Esophagus muscularis mucosa (tissue), 3 donors: Measurements from ENCODE around the gene ZNRF4.

Source experiments
- POLR2A ChIP-seq: fragments of 450-650 bp; IDR thresholded peaks from one replicate; pipeline ENCODE4 v1.6.1; 2017; ENCODE audit warnings: antibody characterized with exemption, moderate library complexity, mild to moderate bottlenecking, low read depth
- TF ChIP-seq, protein P1 (sequence below), 3 experiments: fragments of 200-600 bp in 2 of 3; fragments of 450-650 bp in 1 of 3; sonication (generic) in 2 of 3; IDR thresholded peaks; one replicate each; pipeline ENCODE4 v1.5.1; 2017 to 2019; ENCODE audit warnings: antibody characterized with exemption in 3 of 3, mild to moderate bottlenecking in 2 of 3, moderate library complexity in 1 of 3

DNA sequence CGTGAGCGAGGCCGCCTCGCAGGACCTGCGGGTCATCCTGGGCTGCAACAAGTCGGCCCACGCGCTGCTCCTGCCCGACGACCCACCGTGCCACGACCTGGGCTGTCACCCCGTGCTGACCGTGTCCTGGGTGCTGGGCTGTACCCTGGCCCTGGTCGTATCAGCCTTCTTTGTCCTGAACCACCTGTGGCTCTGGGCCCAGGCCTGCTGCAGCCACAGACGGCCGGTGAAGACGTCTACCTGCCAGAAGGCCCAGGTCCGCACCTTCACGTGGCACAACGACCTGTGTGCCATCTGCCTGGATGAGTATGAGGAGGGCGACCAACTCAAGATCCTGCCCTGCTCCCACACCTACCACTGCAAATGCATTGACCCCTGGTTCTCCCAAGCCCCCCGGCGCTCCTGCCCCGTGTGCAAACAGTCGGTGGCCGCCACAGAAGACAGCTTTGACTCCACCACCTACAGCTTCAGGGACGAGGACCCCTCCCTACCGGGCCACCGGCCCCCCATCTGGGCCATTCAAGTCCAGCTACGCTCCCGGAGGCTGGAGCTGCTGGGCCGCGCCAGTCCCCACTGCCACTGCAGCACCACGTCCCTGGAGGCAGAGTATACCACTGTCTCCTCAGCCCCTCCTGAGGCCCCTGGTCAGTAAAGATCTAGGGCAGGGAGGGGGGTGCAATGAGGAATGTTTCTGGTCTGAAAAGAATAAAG, 1.1 kb downstream of the ZNRF4 start:
- no peak for TF ChIP-seq POLR2A
- TF ChIP-seq, protein P1, sequence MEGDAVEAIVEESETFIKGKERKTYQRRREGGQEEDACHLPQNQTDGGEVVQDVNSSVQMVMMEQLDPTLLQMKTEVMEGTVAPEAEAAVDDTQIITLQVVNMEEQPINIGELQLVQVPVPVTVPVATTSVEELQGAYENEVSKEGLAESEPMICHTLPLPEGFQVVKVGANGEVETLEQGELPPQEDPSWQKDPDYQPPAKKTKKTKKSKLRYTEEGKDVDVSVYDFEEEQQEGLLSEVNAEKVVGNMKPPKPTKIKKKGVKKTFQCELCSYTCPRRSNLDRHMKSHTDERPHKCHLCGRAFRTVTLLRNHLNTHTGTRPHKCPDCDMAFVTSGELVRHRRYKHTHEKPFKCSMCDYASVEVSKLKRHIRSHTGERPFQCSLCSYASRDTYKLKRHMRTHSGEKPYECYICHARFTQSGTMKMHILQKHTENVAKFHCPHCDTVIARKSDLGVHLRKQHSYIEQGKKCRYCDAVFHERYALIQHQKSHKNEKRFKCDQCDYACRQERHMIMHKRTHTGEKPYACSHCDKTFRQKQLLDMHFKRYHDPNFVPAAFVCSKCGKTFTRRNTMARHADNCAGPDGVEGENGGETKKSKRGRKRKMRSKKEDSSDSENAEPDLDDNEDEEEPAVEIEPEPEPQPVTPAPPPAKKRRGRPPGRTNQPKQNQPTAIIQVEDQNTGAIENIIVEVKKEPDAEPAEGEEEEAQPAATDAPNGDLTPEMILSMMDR (IDR thresholded peaks at IDR 0.05) = no peak
